Natural killer cell (primary cell): ENCODE results near the gene CYP4X1. TPM values are rescaled to one million over a fixed set of nuclear protein-coding genes. Genes with fewer than 3 reads are reported as not detected.

ENCODE experiments used
- ATAC-seq, 3 donors: fragments of 150-1000 bp in 2 of 3; fragments of 200-7000 bp in 1 of 3; cut with Tn5 transposase; 1 replicate in 1 of 3; 2 replicates in 2 of 3; pipeline ENCODE4 v1.10.0; 2021; ENCODE audit warnings: mild to moderate bottlenecking in 2 of 3, moderate library complexity in 2 of 3
- DNase-seq, 2 donors: peaks; one replicate each; pipeline versions ENCODE4 v3.0.0 to v3.0.0-alpha.2; 2013 to 2021; ENCODE audit warnings: mixed read lengths in 1 of 2
- H3K27ac ChIP-seq: one replicate; pipeline ENCODE4 v1.5.1; 2013; ENCODE audit warnings: mild to moderate bottlenecking, low read length
- H3K27me3 ChIP-seq: one replicate; pipeline ENCODE4 v1.6.1; 2013; ENCODE audit warnings: low read length; ENCODE audit not compliant: control insufficient read depth, insufficient read depth
- H3K36me3 ChIP-seq: one replicate; pipeline ENCODE4 v1.6.1; 2013; ENCODE audit warnings: low read length; ENCODE audit not compliant: control insufficient read depth, insufficient read depth
- H3K4me1 ChIP-seq: one replicate; pipeline ENCODE4 v1.6.1; 2013; ENCODE audit warnings: low read length; ENCODE audit not compliant: control insufficient read depth, insufficient read depth
- H3K4me3 ChIP-seq: one replicate; pipeline ENCODE4 v1.5.1; 2013; ENCODE audit warnings: low read length
- H3K9me3 ChIP-seq: one replicate; pipeline ENCODE4 v1.6.1; 2013; ENCODE audit warnings: low read length; ENCODE audit not compliant: control insufficient read depth, insufficient read depth
- H3K27ac Mint-ChIP-seq, 2 donors: one replicate each; pipeline ENCODE4 v1.8.0; 2022; ENCODE audit warnings: mild to moderate bottlenecking in 2 of 2, mixed read lengths in 2 of 2, moderate library complexity in 1 of 2
- H3K27me3 Mint-ChIP-seq, 2 donors: one replicate each; pipeline ENCODE4 v1.8.0; 2022; ENCODE audit warnings: low read depth in 2 of 2, mixed read lengths in 2 of 2
- H3K36me3 Mint-ChIP-seq: one replicate; pipeline ENCODE4 v1.8.0; 2022; ENCODE audit warnings: mixed read lengths
- H3K4me1 Mint-ChIP-seq, 2 donors: one replicate each; pipeline ENCODE4 v1.8.0; 2022; ENCODE audit warnings: mixed read lengths in 2 of 2
- H3K4me3 Mint-ChIP-seq: one replicate; pipeline ENCODE4 v1.8.0; 2022; ENCODE audit warnings: mild to moderate bottlenecking, moderate library complexity, mixed read lengths
- H3K9me3 Mint-ChIP-seq, 2 donors: one replicate each; pipeline ENCODE4 v1.8.0; 2022; ENCODE audit warnings: mixed read lengths in 2 of 2
- CTCF ChIP-seq: fragments of 200-600 bp; IDR thresholded peaks from one replicate; pipeline ENCODE4 v1.8.0; 2022; ENCODE audit warnings: antibody characterized with exemption
- WGBS: methylation state at CpG from one replicate; pipeline ENCODE4 v1.1.7; 2013; ENCODE audit warnings: missing lambda C conversion rate; ENCODE audit not compliant: insufficient coverage; 5-methylcytosine and 5-hydroxymethylcytosine counted together
- intact Hi-C: fragments of 100-400 bp; cut with micrococcal nuclease; formaldehyde crosslinking; loops from one replicate; pipeline ENCODE4 v1.14.2; 2022
- total RNA-seq, 4 donors: library from RNA; stranded (reverse); fragments of 120-200 nt in 1 of 4; gene quantifications; one replicate each; pipeline versions ENCODE4 v1.2.3 to v1.2.4, GENCODE V29; 2013 to 2022

The CYP4X1 gene
- total RNA-seq, 3 donors from 2014 or later (not counting 1 experiment from before 2014, with no cell fraction given): not detected

DNA sequence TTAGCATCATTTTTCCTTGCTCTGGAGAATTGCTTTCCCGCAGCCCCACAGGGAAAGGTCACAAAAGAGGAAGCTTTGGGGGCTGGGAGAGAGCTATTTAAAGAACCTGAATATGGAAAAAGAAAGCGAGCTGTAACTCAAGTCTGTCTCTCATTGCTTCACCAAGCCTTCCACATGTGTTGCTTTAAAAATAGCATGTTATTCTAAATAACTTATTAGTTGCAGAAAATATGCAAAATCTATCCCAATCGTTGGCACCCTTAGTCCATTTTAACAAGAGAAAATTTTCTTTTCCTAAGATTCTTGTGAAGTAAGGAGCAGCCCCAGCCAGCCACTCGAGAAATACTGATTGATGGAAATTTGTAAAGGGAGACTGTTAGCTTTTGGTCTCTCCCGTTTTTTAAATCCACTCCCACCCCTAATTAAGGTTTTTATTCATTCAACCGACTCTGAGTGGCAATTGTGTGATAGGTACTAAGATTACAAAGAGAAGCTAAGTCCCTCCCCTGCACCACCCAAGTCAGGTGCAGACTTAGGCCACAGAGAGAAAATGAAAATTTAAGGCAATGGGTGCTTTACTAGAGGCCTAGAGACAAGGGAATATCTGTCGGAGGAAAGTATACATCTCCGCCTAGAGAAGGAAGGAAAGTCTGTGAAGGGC lies 802 bp downstream of the CYP4X1 start:
- Mint-ChIP-seq H3K9me3 (no peaks in the 10 kb centered on the region), H3K27ac (no peak overlapping the region), H3K4me1 (no peaks in the 10 kb centered on the region), H3K36me3 (no peaks in the 10 kb centered on the region), H3K4me3 (no peak overlapping the region), H3K27me3 (peaks cover 23 to 48% of the 10 kb centered on the region in 2 donors)
- Histone ChIP-seq H3K36me3 (no peaks in the 10 kb centered on the region), H3K4me1 (no peaks in the 10 kb centered on the region), H3K27me3 (peaks cover 12% of the 10 kb centered on the region), H3K27ac (no peak overlapping the region), H3K9me3 (no peaks in the 10 kb centered on the region), H3K4me3 (no peak overlapping the region)
- no peak for TF ChIP-seq CTCF
- intact Hi-C loops: no loop called here
- DNase-seq (no peak), ATAC-seq (no peak)
- 51% methylated on average over 3 of the region's 8 CpGs for WGBS

DNA sequence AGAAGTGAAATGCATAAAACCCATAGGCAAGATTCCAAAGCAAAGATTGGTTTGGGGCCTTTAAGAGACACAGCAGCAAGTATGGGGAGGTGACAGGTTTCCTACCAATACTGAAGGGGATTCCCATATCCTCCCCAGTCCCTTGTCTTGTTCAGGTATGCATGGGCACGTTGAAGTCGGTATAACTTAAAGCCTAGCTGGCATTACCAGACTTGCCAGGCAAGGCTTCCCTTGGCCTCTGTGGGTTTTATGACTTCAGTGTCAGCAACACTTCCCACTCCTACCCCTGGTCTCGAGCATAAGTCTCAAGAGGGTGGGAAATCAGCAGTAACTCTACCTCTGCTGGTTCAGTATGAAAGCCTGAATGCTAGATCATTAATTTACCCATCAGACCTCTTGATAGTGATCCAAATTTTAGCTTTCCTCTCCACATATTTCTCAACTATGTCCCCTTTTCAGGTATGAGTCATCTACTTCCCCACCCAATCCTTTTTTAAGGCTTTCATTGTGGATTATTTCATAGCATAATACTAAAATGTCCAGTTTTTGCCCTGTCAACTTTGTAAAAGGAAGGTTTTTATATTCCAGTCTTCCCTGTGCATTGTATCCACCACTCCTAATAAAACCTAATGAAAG lies 6.8 kb downstream of the CYP4X1 start:
- Histone ChIP-seq H3K27ac (no peak overlapping the region), H3K36me3 (no peaks in the 10 kb centered on the region), H3K9me3 (no peaks in the 10 kb centered on the region), H3K4me1 (no peaks in the 10 kb centered on the region), H3K4me3 (no peak overlapping the region), H3K27me3 (peaks cover 2% of the 10 kb centered on the region)
- Mint-ChIP-seq H3K4me1 (no peaks in the 10 kb centered on the region), H3K27ac (no peak overlapping the region), H3K36me3 (no peaks in the 10 kb centered on the region), H3K27me3 (peaks cover 12 to 33% of the 10 kb centered on the region in 2 donors), H3K4me3 (no peak overlapping the region), H3K9me3 (no peaks in the 10 kb centered on the region)
- WGBS: 72% methylated on average over 3 of the region's 3 CpGs
- no peak for ATAC-seq
- DNase-seq: no peak
- TF ChIP-seq CTCF: no peak
- intact Hi-C loops: no loop called here

DNA sequence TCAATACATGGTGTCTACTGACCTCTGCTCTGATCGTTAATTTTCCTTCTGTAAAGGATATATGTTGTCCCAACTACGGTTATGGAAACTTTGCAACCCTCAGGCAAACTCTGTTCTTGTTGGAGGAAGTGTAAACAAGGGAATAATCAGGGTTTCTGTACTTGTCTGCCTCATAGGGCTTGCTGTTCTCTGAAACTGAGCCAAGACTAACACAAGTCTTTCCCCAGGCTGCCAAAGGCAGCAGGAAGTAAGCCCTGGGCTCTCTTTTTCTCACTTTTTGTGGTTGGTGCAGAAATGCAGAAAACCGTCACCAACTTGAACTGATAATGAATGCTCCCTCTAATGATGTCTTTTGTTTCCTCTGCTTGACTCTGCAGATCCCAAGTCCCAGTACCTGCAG lies 7.6 kb downstream of the CYP4X1 start:
- no peak overlapping the region for H3K27ac Mint-ChIP-seq
- H3K9me3 ChIP-seq: no peaks in the 10 kb centered on the region
- no peaks in the 10 kb centered on the region for H3K9me3 Mint-ChIP-seq
- no peaks in the 10 kb centered on the region for H3K36me3 ChIP-seq
- WGBS: 51% methylated on average over 3 of the region's 3 CpGs
- no peaks in the 10 kb centered on the region for H3K4me1 Mint-ChIP-seq
- H3K36me3 Mint-ChIP-seq: no peaks in the 10 kb centered on the region
- no peak overlapping the region for H3K4me3 ChIP-seq
- no peaks in the 10 kb centered on the region for H3K4me1 ChIP-seq
- TF ChIP-seq CTCF: no peak
- no peak overlapping the region for H3K4me3 Mint-ChIP-seq
- peaks cover 2% of the 10 kb centered on the region for H3K27me3 ChIP-seq
- DNase-seq (no peak), ATAC-seq (no peak)
- H3K27ac ChIP-seq: no peak overlapping the region
- intact Hi-C loops: no loop called here
- peaks cover 7 to 31% of the 10 kb centered on the region in 2 donors for H3K27me3 Mint-ChIP-seq

- Histone ChIP-seq H3K27ac (no peak overlapping the region), H3K36me3 (no peaks in the 10 kb centered on the region), H3K4me1 (no peaks in the 10 kb centered on the region), H3K4me3 (no peak overlapping the region), H3K9me3 (no peaks in the 10 kb centered on the region), H3K27me3 (no peaks in the 10 kb centered on the region)
- intact Hi-C loops: no loop called here
- Mint-ChIP-seq H3K27me3 (peaks cover 7 to 34% of the 10 kb centered on the region in 2 donors), H3K4me3 (no peak overlapping the region), H3K36me3 (no peaks in the 10 kb centered on the region), H3K9me3 (no peaks in the 10 kb centered on the region), H3K27ac (no peak overlapping the region), H3K4me1 (no peaks in the 10 kb centered on the region)
- DNase-seq (no peak), ATAC-seq (no peak)
- no peak for TF ChIP-seq CTCF
- WGBS: 77% methylated on average over 2 of the region's 3 CpGs
Observed at GRCh38 chr1:47031585-47031984, 8.1 kb downstream of the CYP4X1 start.
